Esophagus (tissue), 2 donors: Measurements from ENCODE around the gene RUNX3. TPM values are rescaled to one million over a fixed set of nuclear protein-coding genes. Genes with fewer than 3 reads are reported as not detected.
"Not testable (repeated sequence)": the region's sequence is repeated elsewhere in the genome, so short reads cannot be mapped to it uniquely, and the experiment has no call there.

Experiments
- H3K27ac ChIP-seq, 2 donors: one replicate each; pipeline ENCODE4 v1.5.1; 2013; ENCODE audit warnings: low read depth in 2 of 2, mild to moderate bottlenecking in 2 of 2, inconsistent platforms in 1 of 2, low read length in 1 of 2, moderate library complexity in 1 of 2
- H3K27me3 ChIP-seq, 2 donors: one replicate each; pipeline ENCODE4 v1.6.1; 2013; ENCODE audit warnings: low read length in 2 of 2, control low read depth in 1 of 2, mild to moderate bottlenecking in 1 of 2; ENCODE audit not compliant: insufficient read depth in 2 of 2, control insufficient read depth in 1 of 2
- H3K36me3 ChIP-seq, 2 donors: one replicate each; pipeline ENCODE4 v1.6.1; 2013; ENCODE audit warnings: low read length in 1 of 2; ENCODE audit not compliant: control insufficient read depth in 2 of 2, insufficient read depth in 2 of 2
- H3K4me1 ChIP-seq, 2 donors: one replicate each; pipeline ENCODE4 v1.6.1; 2013; ENCODE audit warnings: low read length in 1 of 2; ENCODE audit not compliant: control insufficient read depth in 2 of 2, insufficient read depth in 2 of 2
- H3K4me3 ChIP-seq, 2 donors: one replicate each; pipeline ENCODE4 v1.5.1; 2013; ENCODE audit warnings: low read length in 2 of 2, mild to moderate bottlenecking in 2 of 2, low read depth in 1 of 2, moderate library complexity in 1 of 2
- H3K9me3 ChIP-seq, 2 donors: one replicate each; pipeline ENCODE4 v1.6.1; 2013; ENCODE audit warnings: mild to moderate bottlenecking in 2 of 2, low read depth in 1 of 2, low read length in 1 of 2, moderate library complexity in 1 of 2; ENCODE audit not compliant: control insufficient read depth in 2 of 2, insufficient read depth in 1 of 2
- WGBS, 2 donors: extraction: QIAGEN DNeasy Blood & Tissue Kit; methylation state at CpG; one replicate each; pipeline ENCODE4 v1.1.7; 2013; 5-methylcytosine and 5-hydroxymethylcytosine counted together
- polyA plus RNA-seq, 2 donors: library from polyadenylated mRNA; stranded (reverse); fragments of 200-250 nt; gene quantifications; one replicate each; pipeline ENCODE4 v1.2.3, GENCODE V29; 2013
- donor health status: healthy with polysubstance abuse.
- donor health status: Bipolar disorder and iron deficiency.

Gene RUNX3
- polyA plus RNA-seq, 2 donors, result 0.77 to 1.4 TPM

DNA sequence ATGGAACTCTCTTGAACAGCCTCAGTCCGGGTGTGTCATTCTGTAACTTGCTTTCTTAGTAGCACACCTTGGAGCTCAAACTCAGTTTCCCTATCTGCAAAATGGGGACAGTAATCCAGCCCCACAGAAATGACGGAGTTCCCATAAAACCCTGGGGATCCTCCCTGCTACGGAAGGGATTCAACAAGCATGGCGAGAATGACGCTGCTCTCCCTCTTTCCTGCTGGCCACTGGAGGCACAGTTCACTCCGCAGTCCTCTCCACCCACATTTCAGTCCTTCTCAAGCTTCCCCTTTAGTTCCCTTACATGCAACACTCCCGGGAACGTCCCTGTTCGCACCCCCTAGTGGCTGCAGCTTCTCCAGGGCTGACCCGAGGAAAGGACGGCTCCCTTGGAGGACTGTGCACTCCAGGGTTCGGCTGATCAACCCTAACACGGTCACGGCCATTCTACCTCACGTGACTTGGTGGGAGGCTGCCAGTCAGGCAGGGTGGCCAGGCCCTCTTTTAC is 20.6 kb downstream of the RUNX3 start:
- no peak overlapping the region for H3K27ac ChIP-seq
- H3K4me1 ChIP-seq, result peaks cover 0 to 3% of the 10 kb centered on the region in 2 donors
- WGBS, 2 donors, result 38 to 42% methylated on average over 15 of the region's 15 CpGs
- H3K36me3 ChIP-seq, result peaks cover 0 to 7% of the 10 kb centered on the region in 2 donors
- H3K27me3 ChIP-seq, result no peaks in the 10 kb centered on the region
- no peaks in the 10 kb centered on the region for H3K9me3 ChIP-seq
- H3K4me3 ChIP-seq, result no peak overlapping the region

DNA sequence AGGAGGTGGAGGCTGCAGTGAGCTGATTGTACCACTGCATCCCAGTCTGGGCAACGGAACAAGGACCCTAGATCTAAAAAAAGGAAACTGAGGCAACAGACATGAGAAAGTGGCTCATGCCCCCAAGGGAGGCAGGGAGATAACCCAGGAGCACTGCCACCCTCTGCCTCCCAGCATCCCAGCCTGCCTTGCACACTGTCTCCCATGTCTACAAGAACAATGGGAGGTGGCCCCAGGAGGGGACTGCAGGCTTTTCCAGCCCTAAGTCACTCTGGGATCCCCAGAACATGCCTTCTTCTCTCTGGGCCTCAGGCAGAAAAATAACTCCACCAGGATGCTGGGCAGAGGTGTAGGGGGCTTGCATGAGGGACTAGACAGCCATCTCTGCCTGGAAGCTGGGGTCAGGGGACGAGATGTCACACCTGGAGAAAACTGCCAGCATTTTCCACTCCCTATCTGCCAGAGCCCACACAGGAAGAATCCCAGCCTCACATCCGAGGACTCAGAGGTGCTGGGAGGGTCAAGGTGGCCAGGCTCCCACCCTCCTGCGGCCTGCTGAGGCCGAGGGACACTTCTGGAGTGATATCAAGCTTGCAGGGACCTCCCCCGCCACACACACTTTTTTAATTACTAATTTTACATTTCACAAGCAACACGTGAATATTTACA is 21.4 kb downstream of the RUNX3 start:
- Histone ChIP-seq H3K9me3 (no peaks in the 10 kb centered on the region), H3K4me1 (peaks cover 0 to under 1% of the 10 kb centered on the region in 2 donors), H3K27me3 (no peaks in the 10 kb centered on the region), H3K27ac (no peak overlapping the region), H3K4me3 (no peak overlapping the region), H3K36me3 (peaks cover 0 to 6% of the 10 kb centered on the region in 2 donors)
- WGBS, 2 donors, result 76 to 77% methylated on average over 7 of the region's 7 CpGs

DNA sequence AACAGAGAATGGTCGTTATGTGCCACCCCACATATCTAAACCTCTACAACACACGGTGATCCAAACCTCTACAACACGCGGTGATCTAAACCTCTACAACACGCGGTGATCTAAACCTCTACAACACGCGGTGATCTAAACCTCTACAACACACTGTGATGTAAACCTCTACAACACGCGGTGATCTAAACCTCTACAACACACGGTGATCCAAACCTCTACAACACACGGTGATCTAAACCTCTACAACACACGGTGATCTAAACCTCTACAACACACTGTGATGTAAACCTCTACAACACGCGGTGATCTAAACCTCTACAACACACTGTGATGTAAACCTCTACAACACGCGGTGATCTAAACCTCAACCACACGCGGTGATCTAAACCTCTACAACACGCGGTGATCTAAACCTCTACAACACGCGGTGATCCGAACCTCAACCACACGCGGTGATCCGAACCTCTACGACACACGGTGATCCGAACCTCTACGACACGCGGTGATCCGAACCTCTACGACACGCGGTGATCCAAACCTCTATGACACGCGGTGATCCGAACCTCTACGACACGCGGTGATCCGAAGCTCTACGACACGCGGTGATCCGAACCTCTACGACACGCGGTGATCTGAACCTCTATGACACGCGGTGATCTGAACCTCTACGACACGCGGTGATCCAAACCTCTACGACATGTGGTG is 22.3 kb downstream of the RUNX3 start:
- H3K4me3 ChIP-seq, H3K4me1 ChIP-seq, H3K27me3 ChIP-seq, H3K9me3 ChIP-seq, H3K27ac ChIP-seq, H3K36me3 ChIP-seq: not testable (repeated sequence)
- WGBS, 2 donors, result 95% methylated on average over 57 of the region's 57 CpGs

DNA sequence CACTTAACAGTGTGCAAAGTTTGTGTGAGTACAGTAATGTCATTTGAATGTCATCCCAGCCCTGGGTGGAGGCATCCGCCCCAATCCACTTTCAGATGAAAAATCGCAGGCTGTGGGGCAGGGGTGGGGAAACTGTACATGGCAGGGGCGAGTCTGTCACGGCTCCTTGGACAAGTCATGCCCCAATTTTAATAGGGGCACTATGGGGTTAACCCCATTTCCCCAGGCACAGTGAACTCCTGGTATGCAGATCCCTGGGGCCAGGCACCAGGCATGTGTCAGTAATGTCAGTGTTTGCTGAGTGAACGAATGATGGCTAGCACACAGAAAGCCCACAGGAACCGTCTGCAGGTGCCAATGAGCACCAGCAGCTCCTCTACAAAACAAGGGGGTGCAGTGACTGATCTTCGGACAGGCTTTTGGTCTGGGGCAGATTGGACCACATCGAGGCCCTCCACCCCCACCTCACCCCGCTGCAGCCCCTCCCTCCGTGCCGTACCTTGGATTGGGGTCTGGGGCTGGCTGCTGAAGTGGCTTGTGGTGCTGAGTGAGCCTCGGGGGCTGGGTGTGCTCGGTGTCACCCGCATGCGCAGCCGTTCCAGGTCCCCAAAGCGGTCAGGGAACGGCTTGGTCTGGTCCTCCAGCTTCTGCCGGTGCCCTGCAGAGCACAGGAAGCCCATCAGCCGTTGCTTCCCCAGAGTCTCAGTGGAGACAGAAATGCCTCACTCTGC is 23.2 kb downstream of the RUNX3 start:
- Histone ChIP-seq H3K36me3 (peaks cover 0 to 5% of the 10 kb centered on the region in 2 donors), H3K9me3 (no peaks in the 10 kb centered on the region), H3K27me3 (no peaks in the 10 kb centered on the region), H3K27ac (no peak overlapping the region), H3K4me1 (no peaks in the 10 kb centered on the region), H3K4me3 (no peak overlapping the region)
- WGBS, 2 donors, result 89% methylated on average over 20 of the region's 20 CpGs

DNA sequence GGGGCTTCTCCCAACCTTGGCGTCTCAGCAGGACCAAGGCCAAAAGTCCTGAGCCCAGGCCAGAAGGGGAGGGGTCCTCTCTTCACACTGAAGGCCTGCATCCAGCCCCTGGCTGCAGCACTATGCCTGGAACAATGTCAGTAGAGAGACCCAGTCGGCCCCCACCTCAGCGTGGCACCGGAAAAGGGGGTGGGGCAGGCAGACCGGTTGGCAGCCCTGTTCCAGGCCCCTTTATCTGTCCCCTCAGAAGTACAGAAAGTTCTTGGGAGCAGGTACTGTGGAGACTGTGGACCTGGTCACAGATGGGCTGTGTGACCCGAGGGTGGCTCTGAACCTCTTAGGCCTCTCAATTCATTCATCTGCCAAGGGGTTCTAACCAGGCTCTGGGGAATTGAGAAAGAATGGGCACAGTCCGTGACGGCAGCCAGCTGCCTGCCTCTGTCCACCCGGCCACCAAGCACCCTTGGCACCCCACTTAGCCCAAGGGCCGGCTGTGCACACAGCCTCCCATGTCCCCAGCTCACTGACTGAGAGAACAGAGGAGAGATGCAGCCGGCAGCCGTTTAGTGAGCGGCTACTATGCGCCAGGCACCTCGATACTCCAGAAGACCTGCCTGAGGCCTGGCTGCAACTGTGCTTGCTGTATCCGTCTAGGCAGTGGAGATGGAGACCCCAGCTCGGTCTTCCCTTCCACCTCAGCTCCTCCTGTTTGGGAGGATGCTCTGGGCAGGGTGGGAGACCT is 23.9 kb downstream of the RUNX3 start:
- WGBS, 2 donors, result 82 to 85% methylated on average over 17 of the region's 17 CpGs
- Histone ChIP-seq H3K4me3 (no peak overlapping the region), H3K27me3 (no peaks in the 10 kb centered on the region), H3K4me1 (no peaks in the 10 kb centered on the region), H3K9me3 (no peaks in the 10 kb centered on the region), H3K27ac (no peak overlapping the region), H3K36me3 (peaks cover 0 to 5% of the 10 kb centered on the region in 2 donors)

DNA sequence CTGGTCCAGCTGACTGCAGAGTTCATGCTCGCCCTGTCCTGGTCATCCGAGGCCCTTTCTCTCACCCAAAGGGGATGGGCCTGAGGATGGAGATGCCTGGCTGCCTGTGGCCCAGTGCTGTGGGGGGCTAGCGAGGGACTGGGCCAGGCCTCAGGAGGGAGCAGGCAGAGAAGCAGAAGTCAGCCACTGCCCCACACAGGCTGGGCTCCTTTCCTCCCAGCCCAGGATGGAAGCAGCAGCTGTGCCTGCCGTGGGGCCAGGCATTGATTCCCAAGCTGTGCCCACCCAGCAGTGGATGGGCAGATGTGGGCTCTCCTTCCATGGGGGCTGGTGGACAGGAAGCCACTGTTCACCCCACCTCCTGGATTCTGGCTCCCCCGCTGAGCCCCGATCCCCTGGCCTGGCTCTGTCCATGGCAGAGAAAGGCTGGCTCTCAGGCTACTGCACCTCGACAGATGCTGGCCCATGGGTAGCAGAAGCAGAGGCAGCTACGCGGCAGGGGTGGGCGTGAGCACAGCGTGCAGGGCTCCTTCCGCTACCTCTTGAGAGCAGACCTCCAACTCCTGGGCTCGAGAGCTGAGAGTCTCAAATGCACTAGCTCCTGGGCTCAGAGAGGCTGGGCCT is 24.6 kb downstream of the RUNX3 start:
- no peak overlapping the region for H3K27ac ChIP-seq
- H3K9me3 ChIP-seq, result no peaks in the 10 kb centered on the region
- H3K36me3 ChIP-seq, result peaks cover 0 to 5% of the 10 kb centered on the region in 2 donors
- no peaks in the 10 kb centered on the region for H3K27me3 ChIP-seq
- H3K4me1 ChIP-seq, result no peaks in the 10 kb centered on the region
- H3K4me3 ChIP-seq, result no peak overlapping the region
- WGBS, 2 donors, result 84 to 87% methylated on average over 13 of the region's 13 CpGs

DNA sequence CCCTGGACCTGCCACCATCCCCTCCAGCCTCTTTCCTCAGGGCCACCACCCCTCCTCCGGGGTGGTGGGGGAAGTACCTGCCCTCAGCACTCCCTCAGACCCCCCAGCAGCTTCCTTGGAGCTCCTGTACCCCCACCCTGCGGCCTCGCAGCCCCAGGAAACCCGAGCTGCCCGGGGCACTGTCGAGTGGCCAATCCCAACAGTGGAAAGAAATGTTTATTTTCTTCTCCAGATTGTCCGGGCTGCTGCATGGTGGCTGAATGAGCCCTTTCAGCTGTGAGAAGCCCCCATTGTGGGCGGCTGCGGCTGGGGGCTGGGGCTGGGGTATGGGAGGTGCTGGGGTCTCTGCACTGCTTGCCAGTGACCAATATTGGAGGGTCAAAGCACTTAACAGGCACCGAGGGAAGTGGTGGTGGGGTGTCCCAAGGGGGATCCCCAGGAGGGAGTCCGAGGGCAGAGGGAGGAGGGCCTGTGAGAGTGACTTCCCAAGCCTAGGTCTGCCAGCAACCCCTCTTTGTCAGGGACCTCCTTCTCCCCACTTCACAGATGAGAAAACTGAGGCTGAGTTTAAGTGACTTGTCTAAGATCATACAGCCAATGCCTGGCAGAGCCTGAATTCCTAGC is 25.2 kb downstream of the RUNX3 start:
- Histone ChIP-seq H3K9me3 (no peaks in the 10 kb centered on the region), H3K27me3 (no peaks in the 10 kb centered on the region), H3K4me3 (no peak overlapping the region), H3K36me3 (peaks cover 0 to 5% of the 10 kb centered on the region in 2 donors), H3K4me1 (no peaks in the 10 kb centered on the region), H3K27ac (no peak overlapping the region)
- WGBS, 2 donors, result 52 to 55% methylated on average over 11 of the region's 11 CpGs

DNA sequence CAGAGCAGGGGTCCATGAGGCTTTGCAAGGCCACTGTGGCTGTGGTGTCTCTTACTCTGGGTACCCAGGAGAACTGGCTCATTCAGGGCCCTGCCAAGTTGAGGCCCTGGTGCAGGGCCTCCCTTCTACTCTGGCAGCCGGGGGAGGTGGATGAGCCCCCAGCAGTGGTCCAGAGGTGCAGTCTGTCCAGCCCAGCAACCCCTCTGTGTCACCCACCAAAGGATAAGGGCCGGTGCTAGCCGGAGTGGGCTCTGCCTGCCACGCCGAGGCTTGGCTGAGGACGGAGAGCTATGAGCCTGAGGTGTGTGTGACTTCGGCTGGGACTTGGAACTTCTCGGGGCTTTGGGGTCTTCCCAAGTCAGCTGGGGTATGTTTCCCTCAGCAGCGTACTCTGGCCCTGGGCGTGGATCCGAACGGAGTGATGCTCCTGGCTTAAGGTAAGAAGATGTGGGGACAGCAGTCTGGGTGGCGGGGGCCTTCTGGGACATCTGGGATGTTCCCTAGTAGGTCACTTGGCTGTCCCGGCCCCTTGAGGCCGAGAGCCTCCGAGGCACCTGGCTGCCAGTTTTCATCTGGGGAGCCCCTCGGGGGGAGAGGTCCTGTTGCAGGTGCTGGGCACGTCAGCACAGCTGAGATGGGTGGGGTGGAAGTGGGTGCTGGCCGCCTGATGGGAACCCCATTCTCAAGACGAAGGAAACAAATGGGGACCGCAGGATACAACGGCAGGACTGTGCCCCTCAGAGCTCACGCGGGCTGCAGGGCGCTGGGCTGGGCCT is 25.9 kb downstream of the RUNX3 start:
- peaks cover 0 to 5% of the 10 kb centered on the region in 2 donors for H3K36me3 ChIP-seq
- H3K4me1 ChIP-seq, result no peaks in the 10 kb centered on the region
- no peaks in the 10 kb centered on the region for H3K9me3 ChIP-seq
- no peak overlapping the region for H3K27ac ChIP-seq
- WGBS, 2 donors, result 82 to 84% methylated on average over 25 of the region's 25 CpGs
- H3K27me3 ChIP-seq, result no peaks in the 10 kb centered on the region
- no peak overlapping the region for H3K4me3 ChIP-seq
